Thyroid gland (tissue), 4 donors: Measurements from ENCODE around the gene MAGI2.

ENCODE experiments used
- CTCF ChIP-seq, 6 experiments: fragments of 200-600 bp in 3 of 6; fragments of 450-650 bp in 3 of 6; sonication (generic) in 3 of 6; IDR thresholded peaks; one replicate each; pipeline ENCODE4 v1.5.1; 2016 to 2019; ENCODE audit warnings: antibody characterized with exemption in 6 of 6, mild to moderate bottlenecking in 2 of 6, inconsistent platforms in 1 of 6, moderate library complexity in 1 of 6
- POLR2A ChIP-seq, 2 donors: fragments of 450-650 bp; IDR thresholded peaks; one replicate each; pipeline ENCODE4 v1.6.1; 2017; ENCODE audit warnings: antibody characterized with exemption in 2 of 2, mild to moderate bottlenecking in 2 of 2, moderate library complexity in 1 of 2

- no peak for TF ChIP-seq CTCF (IDR thresholded peaks at IDR 0.05)
- TF ChIP-seq POLR2A (IDR thresholded peaks at IDR 0.05): no peak
Observed at GRCh38 chr7:79050603-79051002, 402.9 kb downstream of the MAGI2 start.
